Panc1 (cell line): ENCODE results near the gene FANCC. TPM values are rescaled to one million over a fixed set of nuclear protein-coding genes. Genes with fewer than 3 reads are reported as not detected.

Source experiments
- ATAC-seq: fragments of 200-7000 bp; cut with Tn5 transposase; 2 replicates; pipeline ENCODE4 v1.9.1; 2020; ENCODE audit warnings: mild to moderate bottlenecking, moderate library complexity
- BruUV-seq: library from RNA; stranded (reverse); fragments of 400-500 nt; replicated peaks from 2 replicates; lab custom pipeline; 2021; lab: Mats Ljungman, UMichigan
- CTCF ChIA-PET: fragments of 300-600 bp; sonication (Branson Sonifier 250); formaldehyde crosslinking; loops from one replicate; lab custom pipeline; 2022; ENCODE audit warnings: antibody characterized with exemption; lab: Charles Lee
- POLR2A ChIA-PET: fragments of 300-600 bp; sonication (Branson Sonifier 250); formaldehyde crosslinking; loops from one replicate; lab custom pipeline; 2022; ENCODE audit warnings: antibody characterized with exemption; lab: Charles Lee
- DNase-seq: peaks from one replicate; pipeline ENCODE4 v3.0.0-alpha.2; 2010; ENCODE audit warnings: low read depth, low spot score
- H3K27ac ChIP-seq: 2 replicates; pipeline ENCODE4 v1.5.1; 2011; ENCODE audit warnings: mild to moderate bottlenecking, low read length, inconsistent platforms
- H3K27me3 ChIP-seq: fragments of 200-500 bp; sonication (Bioruptor generic); 2 replicates; pipeline ENCODE4 v1.6.0; 2014; ENCODE audit warnings: low read length, inconsistent platforms; ENCODE audit not compliant: control insufficient read depth, insufficient read depth
- H3K36me3 ChIP-seq: fragments of 200-500 bp; sonication (Bioruptor generic); 2 replicates; pipeline ENCODE4 v1.5.1; 2014; ENCODE audit warnings: inconsistent platforms, mild to moderate bottlenecking, low read length, moderate library complexity; ENCODE audit not compliant: control insufficient read depth, insufficient read depth
- H3K4me1 ChIP-seq: 2 replicates; pipeline ENCODE4 v1.5.1; 2011; ENCODE audit warnings: inconsistent platforms, mild to moderate bottlenecking, low read length, moderate library complexity; ENCODE audit not compliant: control insufficient read depth, insufficient read depth
- H3K4me3 ChIP-seq, 2 experiments: 2 replicates each; pipeline ENCODE4 v1.5.1; 2011 to 2012; ENCODE audit warnings: low read depth in 2 of 2, low read length in 2 of 2, mild to moderate bottlenecking in 2 of 2, inconsistent platforms in 1 of 2, moderate library complexity in 1 of 2
- H3K9me3 ChIP-seq: fragments of 200-500 bp; sonication (Bioruptor generic); 2 replicates; pipeline ENCODE4 v1.5.1; 2014; ENCODE audit warnings: low read depth, mild to moderate bottlenecking, inconsistent platforms, low read length, moderate library complexity; ENCODE audit not compliant: control insufficient read depth, insufficient read depth
- CTCF ChIP-seq: fragments of 450-650 bp; IDR thresholded peaks from 2 replicates; pipeline ENCODE4 v1.5.1; 2017; ENCODE audit warnings: mild to moderate bottlenecking
- POLR2AphosphoS5 ChIP-seq: IDR thresholded peaks from 2 replicates; pipeline ENCODE4 v1.6.1; 2012; ENCODE audit warnings: mild to moderate bottlenecking, low read depth, low read length, moderate library complexity
- REST ChIP-seq, 2 experiments: IDR thresholded peaks; 2 replicates each; pipeline ENCODE4 v1.6.1; 2011 to 2012; ENCODE audit warnings: low read depth in 2 of 2, control low read depth in 1 of 2, low read length in 1 of 2, mild to moderate bottlenecking in 1 of 2, moderate library complexity in 1 of 2; ENCODE audit not compliant: insufficient read depth in 1 of 2
- SIN3A ChIP-seq: IDR thresholded peaks from 2 replicates; pipeline ENCODE4 v1.6.1; 2012; ENCODE audit warnings: low read depth, mild to moderate bottlenecking, low read length, moderate library complexity, borderline replicate concordance; ENCODE audit not compliant: insufficient read depth
- TCF7L2 ChIP-seq: IDR thresholded peaks from 2 replicates; pipeline ENCODE4 v1.6.1; 2011; ENCODE audit warnings: mild to moderate bottlenecking, low read depth, low read length, inconsistent platforms
- in situ Hi-C: cut with HindIII; loops from 2 replicates; pipeline ENCODE4 v1.10.0; 2016; ENCODE audit warnings: low sequenced_read_pairs, low pct_unique_long_range_greater_than_20kb
- intact Hi-C: fragments of 100-400 bp; cut with micrococcal nuclease; formaldehyde crosslinking; loops from one replicate; pipeline ENCODE4 v1.10.0; 2022; ENCODE audit not compliant: unreplicated experiment
- total RNA-seq: library from RNA; stranded (reverse); gene quantifications from one replicate; pipeline ENCODE4 v1.2.1, GENCODE V29; 2021; ENCODE audit not compliant: unreplicated experiment

The FANCC gene
- total RNA-seq, 1 experiment from 2014 or later: 17.8 TPM

GRCh38 chr9:95343725-95344287 lies 26.3 kb upstream of the FANCC start:
- intact Hi-C loops: no loop called here
- DNase-seq (no peak), ATAC-seq (no peak)
- Histone ChIP-seq H3K27ac (no peak overlapping the region), H3K36me3 (no peaks in the 10 kb centered on the region), H3K4me3 (no peak overlapping the region), H3K27me3 (no peaks in the 10 kb centered on the region), H3K9me3 (no peaks in the 10 kb centered on the region), H3K4me1 (no peaks in the 10 kb centered on the region)
- no peak for TF ChIP-seq SIN3A
- no peak for TF ChIP-seq REST (IDR thresholded peaks at IDR 0.05; ENCODE audit: insufficient read depth in 1 of 2, low read depth in 2 of 2, low read length in 1 of 2)
- no peak for TF ChIP-seq POLR2AphosphoS5
- TF ChIP-seq TCF7L2: no peak
- no peak for TF ChIP-seq CTCF
- POLR2A ChIA-PET: no interaction called here
- no TSS peak for BruUV-seq
- in situ Hi-C loops: no loop called here
- CTCF ChIA-PET: no interaction called here

GRCh38 chr9:95342571-95342970 lies 25.1 kb upstream of the FANCC start:
- no TSS peak for BruUV-seq
- no peaks in the 10 kb centered on the region for H3K36me3 ChIP-seq
- intact Hi-C loops: no loop called here
- no peaks in the 10 kb centered on the region for H3K9me3 ChIP-seq
- in situ Hi-C loops: no loop called here
- ATAC-seq (no peak), DNase-seq (no peak)
- CTCF ChIA-PET: no interaction called here
- H3K27ac ChIP-seq: no peak overlapping the region
- no peaks in the 10 kb centered on the region for H3K27me3 ChIP-seq
- TF ChIP-seq CTCF (no peak), POLR2AphosphoS5 (no peak), REST (IDR thresholded peaks at IDR 0.05; ENCODE audit: insufficient read depth in 1 of 2, low read depth in 2 of 2, low read length in 1 of 2) (no peak), SIN3A (no peak), TCF7L2 (no peak)
- POLR2A ChIA-PET: no interaction called here
- no peak overlapping the region for H3K4me3 ChIP-seq
- H3K4me1 ChIP-seq: no peaks in the 10 kb centered on the region
